ENCODE measurements around the gene FDX1.

Gene FDX1

GRCh38 chr11:110505528-110506284 lies 76.0 kb downstream of the FDX1 start:
- no peak for DNase-seq

GRCh38 chr11:110507328-110507727 lies 77.6 kb downstream of the FDX1 start:
- no peak for DNase-seq

- DNase-seq: no peak
Observed at GRCh38 chr11:110508786-110509185, 79.0 kb downstream of the FDX1 start.

GRCh38 chr11:110509472-110509871 lies 79.7 kb downstream of the FDX1 start:
- no peak for DNase-seq

- no peak for DNase-seq
Observed at GRCh38 chr11:110512026-110512425, 82.3 kb downstream of the FDX1 start.

- DNase-seq: no peak
Observed at GRCh38 chr11:110513259-110513801, 83.6 kb downstream of the FDX1 start.

GRCh38 chr11:110513846-110514437 lies 84.2 kb downstream of the FDX1 start:
- no peak for DNase-seq

All from amygdala (tissue), 56 donors.